Ovary (tissue), 9 donors: Measurements from ENCODE around the gene GABBR2. TPM values are rescaled to one million over a fixed set of nuclear protein-coding genes. Genes with fewer than 3 reads are reported as not detected.

Source experiments
- DNase-seq, 5 donors: peaks; one replicate each; pipeline ENCODE4 v3.0.0-alpha.2; 2019 to 2020
- H3K27ac ChIP-seq, 2 donors: fragments of 200-600 bp; one replicate each; pipeline versions ENCODE4 v1.5.1 to v1.8.0; 2019 to 2022
- H3K27me3 ChIP-seq: fragments of 200-600 bp; one replicate; pipeline ENCODE4 v1.8.0; 2022
- H3K36me3 ChIP-seq: fragments of 200-600 bp; sonication (generic); one replicate; pipeline ENCODE4 v1.5.1; 2019
- H3K4me1 ChIP-seq: one replicate; pipeline ENCODE4 v1.8.1; 2013; ENCODE audit warnings: mild to moderate bottlenecking, moderate library complexity; ENCODE audit not compliant: insufficient read depth
- H3K4me3 ChIP-seq: fragments of 200-600 bp; sonication (generic); one replicate; pipeline ENCODE4 v1.5.1; 2017
- H3K9me3 ChIP-seq, 2 donors: fragments of 200-600 bp in 1 of 2; sonication (generic) in 1 of 2; one replicate each; pipeline versions ENCODE4 v1.5.1 to v1.8.1; 2013 to 2019; ENCODE audit warnings: mild to moderate bottlenecking in 1 of 2, moderate library complexity in 1 of 2
- EP300 ChIP-seq: sonication (generic); formaldehyde crosslinking; IDR thresholded peaks from one replicate; pipeline ENCODE4 v1.6.1; 2017; ENCODE audit warnings: antibody characterized with exemption
- POLR2A ChIP-seq: fragments of 450-650 bp; IDR thresholded peaks from one replicate; pipeline ENCODE4 v1.6.1; 2017; ENCODE audit warnings: antibody characterized with exemption, mild to moderate bottlenecking, moderate library complexity
- WGBS, 3 donors: extraction: QIAGEN DNeasy Blood & Tissue Kit in 1 of 3; methylation state at CpG; one replicate each; pipeline versions ENCODE4 v1.1.5 to v1.1.7; 2013 to 2017; 5-methylcytosine and 5-hydroxymethylcytosine counted together
- intact Hi-C, 4 donors: fragments of 100-400 bp; cut with DNase I; formaldehyde crosslinking; loops; one replicate each; pipeline versions ENCODE4 v1.11.0 to v1.15.1; 2022 to 2023
- polyA plus RNA-seq, 2 donors: library from polyadenylated mRNA; stranded (reverse); fragments of 200-250 nt in 1 of 2; fragments of 350-450 nt in 1 of 2; fragmentation: Illumina TruSeq in 1 of 2; extraction: RNeasy Lipid Tissue Mini Kit (QIAGEN cat#74804) in 1 of 2; gene quantifications; one replicate each; pipeline ENCODE4 v1.2.3, GENCODE V29; 2013 to 2014
- total RNA-seq, 7 donors: library from RNA; depleted of rRNA in 2 of 7; stranded (reverse); fragments of >200 nt in 2 of 7; fragmentation: NEBNext Ultra II Directional in 3 of 7; extraction: Animal tissue kit (Norgen Biotek cat#: 25700) in 3 of 7; gene quantifications; one replicate each; pipeline versions ENCODE4 v1.1.0 to v1.2.4, GENCODE V29; 2016 to 2023
- TF ChIP-seq, protein P1 (sequence below), 3 donors: fragments of 450-650 bp in 2 of 3; fragments of 200-600 bp in 1 of 3; IDR thresholded peaks; one replicate each; pipeline versions ENCODE4 v1.5.1 to v1.8.0; 2016 to 2022; ENCODE audit warnings: antibody characterized with exemption in 3 of 3, mild to moderate bottlenecking in 1 of 3
- donor health status: DM: no; HTN: no; CAD: no; lungs with moderate emphysema.
- donor health status: DM: no; HTN: no; CAD: no.
- donor health status: Bipolar disorder and iron deficiency.
- donor health status: DM: yes; HTN: yes; CAD: no.
- donor health status: DM: no; HTN: no; CAD: no.
- donor health status: DM: yes; HTN: yes; CAD: no.

The GABBR2 gene
- total and polyA plus RNA-seq, 9 donors = 0.05 to 0.30 (median 0.22) TPM; not detected in 6

DNA sequence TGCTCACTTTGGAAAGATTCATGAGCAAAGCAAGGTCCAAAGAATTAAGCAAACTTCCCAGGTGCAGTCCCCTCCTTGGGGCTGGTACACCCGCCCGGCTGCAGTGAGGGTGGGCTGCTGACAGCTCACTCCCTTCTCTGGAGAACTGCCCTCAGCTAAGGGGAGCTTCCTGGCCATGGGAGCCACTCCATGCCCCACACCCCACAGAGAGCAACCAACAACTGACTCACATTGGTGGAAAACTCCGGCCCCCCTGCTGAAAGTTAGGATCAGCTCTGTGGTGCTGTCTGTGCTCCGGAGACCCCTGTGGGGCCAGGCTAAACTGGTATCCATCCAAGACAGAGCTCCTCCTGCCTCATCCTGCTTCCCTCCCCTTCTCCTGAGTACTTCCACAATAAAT is 223.0 kb downstream of the GABBR2 start:
- intact Hi-C loops = no loop called here
- TF ChIP-seq POLR2A = no peak
- TF ChIP-seq, protein P1, sequence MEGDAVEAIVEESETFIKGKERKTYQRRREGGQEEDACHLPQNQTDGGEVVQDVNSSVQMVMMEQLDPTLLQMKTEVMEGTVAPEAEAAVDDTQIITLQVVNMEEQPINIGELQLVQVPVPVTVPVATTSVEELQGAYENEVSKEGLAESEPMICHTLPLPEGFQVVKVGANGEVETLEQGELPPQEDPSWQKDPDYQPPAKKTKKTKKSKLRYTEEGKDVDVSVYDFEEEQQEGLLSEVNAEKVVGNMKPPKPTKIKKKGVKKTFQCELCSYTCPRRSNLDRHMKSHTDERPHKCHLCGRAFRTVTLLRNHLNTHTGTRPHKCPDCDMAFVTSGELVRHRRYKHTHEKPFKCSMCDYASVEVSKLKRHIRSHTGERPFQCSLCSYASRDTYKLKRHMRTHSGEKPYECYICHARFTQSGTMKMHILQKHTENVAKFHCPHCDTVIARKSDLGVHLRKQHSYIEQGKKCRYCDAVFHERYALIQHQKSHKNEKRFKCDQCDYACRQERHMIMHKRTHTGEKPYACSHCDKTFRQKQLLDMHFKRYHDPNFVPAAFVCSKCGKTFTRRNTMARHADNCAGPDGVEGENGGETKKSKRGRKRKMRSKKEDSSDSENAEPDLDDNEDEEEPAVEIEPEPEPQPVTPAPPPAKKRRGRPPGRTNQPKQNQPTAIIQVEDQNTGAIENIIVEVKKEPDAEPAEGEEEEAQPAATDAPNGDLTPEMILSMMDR (IDR thresholded peaks at IDR 0.05) = no peak
- no peak for TF ChIP-seq EP300

DNA sequence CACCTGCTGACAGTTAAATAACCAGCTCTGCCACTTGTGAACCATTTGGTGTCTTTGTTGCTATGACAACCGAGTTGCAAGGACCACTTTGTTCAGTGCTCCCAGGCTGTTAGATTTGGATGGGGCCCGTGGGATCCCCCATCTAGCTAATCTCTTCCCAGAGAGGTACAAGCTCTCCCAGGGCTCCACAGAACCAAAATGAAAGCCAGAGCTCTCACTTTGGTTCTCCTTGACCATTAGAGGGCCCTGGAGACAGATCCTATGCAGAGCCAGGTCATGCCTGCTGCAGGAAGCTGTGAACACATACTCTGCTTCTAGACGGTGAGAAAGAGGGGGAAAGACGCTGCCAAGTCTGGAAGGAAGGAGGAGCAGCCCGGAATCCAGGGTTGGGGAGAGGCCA is 224.6 kb downstream of the GABBR2 start:
- DNase-seq = no peak
- Histone ChIP-seq H3K27me3 (no peaks in the 10 kb centered on the region), H3K27ac (no peak overlapping the region), H3K4me3 (no peak overlapping the region), H3K9me3 (no peaks in the 10 kb centered on the region), H3K36me3 (no peaks in the 10 kb centered on the region), H3K4me1 (no peaks in the 10 kb centered on the region)
- WGBS, 3 donors = 17 to 25% (median 22%) methylated on average over 5 of the region's 5 CpGs
- intact Hi-C loops = no loop called here
- TF ChIP-seq POLR2A (no peak), EP300 (no peak)
- TF ChIP-seq, protein P1 (IDR thresholded peaks at IDR 0.05) = no peak

More for the DNA sequence above, 223.0 kb downstream of the GABBR2 start:
- no peak overlapping the region for H3K27ac ChIP-seq
- DNase-seq = no peak
- H3K4me1 ChIP-seq = no peaks in the 10 kb centered on the region
- no peak overlapping the region for H3K4me3 ChIP-seq
- H3K27me3 ChIP-seq = no peaks in the 10 kb centered on the region
- no peaks in the 10 kb centered on the region for H3K9me3 ChIP-seq
- no peaks in the 10 kb centered on the region for H3K36me3 ChIP-seq
- 39 to 66% (median 56%) methylated on average over 4 of the region's 4 CpGs for WGBS, 3 donors

DNA sequence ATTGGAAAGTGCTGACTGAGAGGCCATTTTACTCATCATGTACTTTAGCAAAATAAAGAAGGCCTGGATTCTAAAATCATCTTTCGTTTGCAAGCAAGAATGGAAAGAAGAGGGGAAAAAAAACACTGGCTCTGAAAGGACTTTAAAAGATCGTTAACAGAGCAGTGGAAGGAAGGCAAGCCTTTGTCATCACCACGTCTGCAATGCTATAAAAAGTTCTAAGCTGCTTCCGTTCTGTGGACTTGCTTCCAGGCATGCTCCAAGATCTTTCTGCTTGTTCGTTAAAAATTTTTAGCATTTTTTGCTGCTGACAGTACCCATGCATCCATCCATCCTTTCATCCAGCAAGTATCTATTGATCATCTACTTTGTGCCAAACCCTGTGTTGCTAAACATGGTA is 226.5 kb downstream of the GABBR2 start:
- Histone ChIP-seq H3K27me3 (no peaks in the 10 kb centered on the region), H3K4me1 (no peaks in the 10 kb centered on the region), H3K9me3 (no peaks in the 10 kb centered on the region), H3K4me3 (no peak overlapping the region), H3K27ac (no peak overlapping the region), H3K36me3 (no peaks in the 10 kb centered on the region)
- TF ChIP-seq, protein P1 (IDR thresholded peaks at IDR 0.05) = no peak
- no peak for TF ChIP-seq POLR2A
- no peak for TF ChIP-seq EP300
- 57 to 61% (median 61%) methylated on average over 5 of the region's 5 CpGs for WGBS, 3 donors
- intact Hi-C loops = no loop called here
- DNase-seq = no peak

DNA sequence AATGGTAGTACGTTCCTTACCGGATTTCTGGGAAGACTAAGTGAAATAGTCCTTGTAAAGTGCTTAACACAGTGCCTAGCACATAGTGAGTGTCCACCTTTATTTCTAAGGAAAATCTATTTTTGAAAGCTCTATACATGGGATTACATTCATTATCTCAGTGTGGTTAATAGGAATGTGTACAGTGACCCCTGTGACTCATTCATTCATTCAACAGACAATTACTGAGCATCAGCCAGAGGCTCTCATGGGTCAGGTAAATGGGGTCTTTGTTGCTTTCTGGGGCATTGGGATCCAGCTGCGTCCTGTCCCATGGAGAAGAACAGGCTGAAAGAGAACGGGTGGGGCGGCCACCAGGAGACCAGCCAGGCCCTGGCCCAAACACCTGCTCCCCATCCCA is 227.1 kb downstream of the GABBR2 start:
- Histone ChIP-seq H3K36me3 (no peaks in the 10 kb centered on the region), H3K27ac (no peak overlapping the region), H3K9me3 (no peaks in the 10 kb centered on the region), H3K4me1 (no peaks in the 10 kb centered on the region), H3K4me3 (no peak overlapping the region), H3K27me3 (no peaks in the 10 kb centered on the region)
- intact Hi-C loops = no loop called here
- 53 to 55% (median 53%) methylated on average over 5 of the region's 5 CpGs for WGBS, 3 donors
- no peak for TF ChIP-seq EP300
- TF ChIP-seq, protein P1 (IDR thresholded peaks at IDR 0.05) = no peak
- TF ChIP-seq POLR2A = no peak
- DNase-seq = no peak
